NCI-H526 treated with DMSO at 0.1 percent for 48 hours (cell line): ENCODE results near the gene SLC27A4.

Source experiments
- DNase-seq: peaks from one replicate; lab custom pipeline; 2025; lab: John Stamatoyannopoulos, UW

SLC27A4 gene

GRCh38 chr9:128339761-128340690 lies at the start of gene SLC27A4:
SLC27A4 (plus strand) TSS chr9:128340527; CDS start chr9:128343133, 2,606 bp downstream.
- peak; percentile 58 for DNase-seq

- DNase-seq: no peak
Observed at GRCh38 chr9:128292009-128292408, 48.3 kb upstream of the SLC27A4 start.

GRCh38 chr9:128293091-128293490 lies 47.2 kb upstream of the SLC27A4 start:
- no peak for DNase-seq

GRCh38 chr9:128294142-128294541 lies 46.2 kb upstream of the SLC27A4 start:
- DNase-seq: no peak

- no peak for DNase-seq
Observed at GRCh38 chr9:128296340-128297220, 43.7 kb upstream of the SLC27A4 start.

- no peak for DNase-seq
Observed at GRCh38 chr9:128297221-128297773, 43.0 kb upstream of the SLC27A4 start.

- DNase-seq: no peak
Observed at GRCh38 chr9:128298535-128299482, 41.5 kb upstream of the SLC27A4 start.

GRCh38 chr9:128304136-128304970 lies 36.0 kb upstream of the SLC27A4 start:
- no peak for DNase-seq

- DNase-seq: no peak
Observed at GRCh38 chr9:128304971-128305288, 35.4 kb upstream of the SLC27A4 start.

- DNase-seq: no peak
Observed at GRCh38 chr9:128309551-128309950, 30.8 kb upstream of the SLC27A4 start.

- no peak for DNase-seq
Observed at GRCh38 chr9:128310461-128310860, 29.9 kb upstream of the SLC27A4 start.

GRCh38 chr9:128314697-128315096 lies 25.6 kb upstream of the SLC27A4 start:
- DNase-seq: no peak

GRCh38 chr9:128316421-128316820 lies 23.9 kb upstream of the SLC27A4 start:
- DNase-seq: no peak

GRCh38 chr9:128317629-128318028 lies 22.7 kb upstream of the SLC27A4 start:
- no peak for DNase-seq

GRCh38 chr9:128321343-128321742 lies 19.0 kb upstream of the SLC27A4 start:
- DNase-seq: no peak

GRCh38 chr9:128321879-128322403 lies 18.4 kb upstream of the SLC27A4 start:
- no peak for DNase-seq

- DNase-seq: peak; percentile 78
Observed at GRCh38 chr9:128322404-128323211, 17.7 kb upstream of the SLC27A4 start, which contains the start of the genes COQ4 and TRUB2. COQ4 (plus strand) TSS chr9:128322839; CDS start chr9:128322859, 20 bp downstream. TRUB2 (minus strand) TSS chr9:128322447; CDS start chr9:128322408, 39 bp downstream.

GRCh38 chr9:128323212-128323730 lies 17.1 kb upstream of the SLC27A4 start:
- DNase-seq: no peak

GRCh38 chr9:128323791-128324190 lies 16.5 kb upstream of the SLC27A4 start:
- DNase-seq: no peak
